A673 (cell line): ENCODE measurements around the gene DHRS7C.

ENCODE experiments used
- EZH2 ChIP-seq: fragments of 200-600 bp; sonication (generic); IDR thresholded peaks from 2 replicates; pipeline ENCODE4 v1.6.1; 2017; ENCODE audit warnings: borderline replicate concordance, low read depth, mild to moderate bottlenecking, mixed read lengths, antibody characterized with exemption, low read length; ENCODE audit not compliant: poor library complexity, severe bottlenecking
- TF ChIP-seq, protein P1 (sequence below): fragments of 300-800, 200-600 bp; sonication (generic); conservative IDR thresholded peaks from 2 replicates; pipeline ENCODE4 v1.5.1; 2017; ENCODE audit warnings: low read depth, mild to moderate bottlenecking, antibody characterized with exemption, low read length, moderate library complexity, mixed read lengths

DNA sequence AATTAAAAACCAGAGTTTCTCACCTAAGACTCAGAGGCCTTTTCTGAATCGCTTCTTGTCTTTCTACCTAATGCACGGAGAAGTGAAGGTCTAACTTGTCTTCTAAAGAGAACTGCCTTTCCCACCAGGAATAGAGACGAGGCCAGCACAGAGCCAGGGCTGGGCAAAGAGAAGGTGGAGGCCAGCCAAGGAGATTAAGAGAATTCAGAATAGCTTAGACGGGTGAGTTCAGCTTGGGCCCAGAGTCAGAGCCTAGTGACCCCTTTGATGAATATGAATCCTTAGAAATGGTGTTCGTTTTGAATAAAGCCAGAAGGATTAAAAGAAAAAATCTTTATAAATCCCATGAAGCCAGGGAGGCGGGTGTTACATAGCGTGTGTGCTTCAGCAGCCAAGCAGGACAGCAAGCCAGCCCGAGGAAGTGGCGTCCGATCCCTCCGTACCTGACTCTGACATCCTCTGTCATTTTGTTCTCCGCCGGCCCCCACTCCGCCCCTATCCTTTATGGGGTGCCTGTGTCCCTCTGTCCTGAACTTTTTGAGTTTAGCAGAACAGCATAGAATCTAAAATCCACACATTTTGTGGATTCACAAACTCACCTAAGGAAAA, 23.0 kb upstream of the DHRS7C start:
- TF ChIP-seq, protein P1, sequence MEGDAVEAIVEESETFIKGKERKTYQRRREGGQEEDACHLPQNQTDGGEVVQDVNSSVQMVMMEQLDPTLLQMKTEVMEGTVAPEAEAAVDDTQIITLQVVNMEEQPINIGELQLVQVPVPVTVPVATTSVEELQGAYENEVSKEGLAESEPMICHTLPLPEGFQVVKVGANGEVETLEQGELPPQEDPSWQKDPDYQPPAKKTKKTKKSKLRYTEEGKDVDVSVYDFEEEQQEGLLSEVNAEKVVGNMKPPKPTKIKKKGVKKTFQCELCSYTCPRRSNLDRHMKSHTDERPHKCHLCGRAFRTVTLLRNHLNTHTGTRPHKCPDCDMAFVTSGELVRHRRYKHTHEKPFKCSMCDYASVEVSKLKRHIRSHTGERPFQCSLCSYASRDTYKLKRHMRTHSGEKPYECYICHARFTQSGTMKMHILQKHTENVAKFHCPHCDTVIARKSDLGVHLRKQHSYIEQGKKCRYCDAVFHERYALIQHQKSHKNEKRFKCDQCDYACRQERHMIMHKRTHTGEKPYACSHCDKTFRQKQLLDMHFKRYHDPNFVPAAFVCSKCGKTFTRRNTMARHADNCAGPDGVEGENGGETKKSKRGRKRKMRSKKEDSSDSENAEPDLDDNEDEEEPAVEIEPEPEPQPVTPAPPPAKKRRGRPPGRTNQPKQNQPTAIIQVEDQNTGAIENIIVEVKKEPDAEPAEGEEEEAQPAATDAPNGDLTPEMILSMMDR = no peak
- TF ChIP-seq EZH2 = no peak
